Muscle of leg (tissue), 11 donors: Measurements from ENCODE around the gene GGCX. TPM values are rescaled to one million over a fixed set of nuclear protein-coding genes. Genes with fewer than 3 reads are reported as not detected.

Experiments used
- DNase-seq: peaks from one replicate; pipeline ENCODE4 v3.0.0; 2013
- H3K27ac ChIP-seq: one replicate; pipeline ENCODE4 v1.5.1; 2013; ENCODE audit warnings: mild to moderate bottlenecking, low read length, control low read depth
- H3K27me3 ChIP-seq: one replicate; pipeline ENCODE4 v1.6.1; 2013; ENCODE audit warnings: low read length; ENCODE audit not compliant: control insufficient read depth, insufficient read depth
- H3K36me3 ChIP-seq: one replicate; pipeline ENCODE4 v1.6.1; 2013; ENCODE audit warnings: low read length; ENCODE audit not compliant: control insufficient read depth, insufficient read depth
- H3K4me1 ChIP-seq: one replicate; pipeline ENCODE4 v1.6.1; 2013; ENCODE audit warnings: low read length; ENCODE audit not compliant: control insufficient read depth, insufficient read depth
- H3K4me3 ChIP-seq: one replicate; pipeline ENCODE4 v1.5.1; 2013; ENCODE audit warnings: low read length, control low read depth
- H3K9me3 ChIP-seq: replicated peaks from 2 replicates; pipeline ENCODE4 v1.6.1; 2013; ENCODE audit warnings: low read depth, low read length; ENCODE audit not compliant: control insufficient read depth
- WGBS: methylation state at CpG from one replicate; pipeline ENCODE4 v1.1.5; 2013; ENCODE audit warnings: missing lambda C conversion rate; ENCODE audit not compliant: insufficient coverage; 5-methylcytosine and 5-hydroxymethylcytosine counted together
- polyA plus RNA-seq, 8 donors: library from polyadenylated mRNA; unstranded; fragments of 120-200 nt; gene quantifications; one replicate each; pipeline versions ENCODE4 v1.2.1 to v1.2.3, GENCODE V29; 2013; ENCODE audit warnings: inconsistent platforms in 1 of 8, low replicate concordance in 1 of 8; ENCODE audit not compliant: insufficient read length in 8 of 8, insufficient read depth in 1 of 8
- total RNA-seq: library from RNA; stranded (reverse); fragments of 120-200 nt; gene quantifications from one replicate; pipeline ENCODE4 v1.2.4, GENCODE V29; 2013

GGCX gene
- total and polyA plus RNA-seq, 9 donors: 16.5 to 26.2 (median 21.4) TPM

DNA sequence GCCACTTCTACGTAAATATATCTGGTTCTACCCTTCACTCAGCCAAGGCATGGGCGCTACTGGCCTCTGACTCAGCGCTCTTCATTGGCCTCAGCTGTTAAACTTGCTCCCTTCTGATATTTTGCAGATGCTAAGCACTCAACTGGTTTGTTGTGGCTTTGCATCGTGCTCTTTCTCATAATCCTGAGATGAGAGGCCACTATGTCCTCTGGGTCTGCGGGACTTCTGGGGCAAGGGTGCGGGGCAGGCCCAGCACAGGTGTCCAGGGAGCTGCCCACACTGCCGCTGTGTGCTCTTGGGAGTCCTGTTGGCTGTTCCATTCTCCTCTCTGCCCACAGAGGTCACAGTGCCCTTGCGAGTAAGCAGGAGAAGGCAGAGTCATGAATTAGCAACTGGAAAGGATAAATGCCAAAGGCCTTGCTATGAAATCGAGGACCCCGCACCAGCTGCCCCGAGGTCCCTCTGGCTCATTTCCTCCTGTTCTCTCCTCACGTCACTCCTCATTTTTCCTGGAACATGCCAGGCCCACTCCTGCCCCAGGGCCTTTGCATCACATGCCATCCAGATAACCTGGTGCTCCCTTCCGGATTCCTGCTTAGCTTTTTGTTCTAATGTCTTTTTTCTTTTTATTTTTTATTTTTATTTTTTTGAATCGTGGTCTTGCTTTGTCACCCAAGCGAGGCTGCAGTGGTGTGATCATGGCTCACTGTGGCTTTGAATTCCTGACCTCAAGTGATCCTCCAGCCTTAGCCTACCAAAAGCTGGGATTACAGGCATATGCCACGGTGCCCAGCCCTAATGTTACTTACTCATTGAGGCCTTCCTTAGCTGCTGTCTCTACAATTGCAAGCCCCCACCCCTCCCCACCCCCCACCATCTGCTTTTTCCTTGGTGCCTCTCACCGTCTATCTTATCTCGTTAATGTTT, 57.2 kb downstream of the GGCX start:
- Histone ChIP-seq H3K4me1 (peaks cover 33% of the 10 kb centered on the region), H3K4me3 (no peak overlapping the region), H3K27me3 (no peaks in the 10 kb centered on the region), H3K36me3 (no peaks in the 10 kb centered on the region), H3K27ac (peak overlapping the region; percentile 75), H3K9me3 (no peaks in the 10 kb centered on the region)
- WGBS: 82% methylated on average over 13 of the region's 18 CpGs
- DNase-seq: peak; percentile 50

DNA sequence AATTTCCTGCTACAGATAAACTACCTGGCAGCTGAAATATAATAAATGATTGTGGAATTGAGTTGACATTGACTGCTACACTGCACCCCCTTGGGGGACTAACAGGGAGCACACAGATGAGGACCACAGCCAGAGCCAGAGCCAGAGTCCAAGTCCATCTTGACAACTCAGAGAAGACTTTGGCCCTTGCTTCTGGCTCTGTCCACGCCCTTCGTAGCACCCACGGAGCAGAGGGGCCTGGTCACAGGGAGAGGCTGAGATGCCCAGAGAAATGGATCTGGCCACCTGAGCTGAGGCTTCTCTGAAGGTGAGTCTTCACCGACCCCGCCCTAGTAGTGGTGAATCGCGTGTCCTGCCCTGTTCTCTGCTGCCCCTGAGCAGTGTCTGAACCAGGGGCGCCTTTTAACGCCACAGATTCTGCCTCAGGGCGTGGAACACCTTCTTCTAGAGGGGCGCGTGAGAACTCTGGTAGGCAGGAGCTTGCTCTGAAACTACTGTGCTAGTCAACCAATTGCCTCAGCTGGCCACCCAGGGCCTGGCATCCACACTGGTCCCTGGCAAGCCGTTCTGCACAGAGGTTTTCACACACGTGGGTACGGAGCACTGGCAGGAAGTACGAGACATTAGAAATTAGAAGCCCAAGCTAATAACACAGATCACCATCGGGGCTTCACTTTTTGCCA, 58.0 kb downstream of the GGCX start:
- Histone ChIP-seq H3K27me3 (no peaks in the 10 kb centered on the region), H3K4me3 (no peak overlapping the region), H3K9me3 (no peaks in the 10 kb centered on the region), H3K27ac (no peak overlapping the region), H3K36me3 (no peaks in the 10 kb centered on the region), H3K4me1 (peaks cover 33% of the 10 kb centered on the region)
- 84% methylated on average over 17 of the region's 17 CpGs for WGBS
- no peak for DNase-seq

DNA sequence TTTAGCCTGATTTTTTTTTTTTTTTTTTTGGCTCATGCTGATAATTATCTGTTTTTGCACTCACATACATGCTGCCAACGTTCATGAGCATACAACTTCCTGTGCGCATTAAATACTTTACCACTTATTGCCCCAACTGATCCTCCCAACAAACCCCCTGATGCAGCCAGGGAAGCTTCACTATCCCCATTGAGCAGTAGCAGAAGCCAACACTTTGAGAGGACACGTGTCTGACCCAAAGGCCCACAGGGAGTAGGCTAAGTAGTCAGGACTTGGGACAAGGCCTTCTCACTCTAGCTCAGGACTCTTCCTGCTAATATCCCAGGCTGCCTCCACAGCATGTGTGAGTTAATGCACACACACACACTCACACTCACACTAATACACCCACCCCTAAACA, 58.6 kb downstream of the GGCX start:
- 0% methylated on average over 1 of the region's 3 CpGs for WGBS
- Histone ChIP-seq H3K4me1 (peaks cover 33% of the 10 kb centered on the region), H3K9me3 (no peaks in the 10 kb centered on the region), H3K27me3 (no peaks in the 10 kb centered on the region), H3K4me3 (no peak overlapping the region), H3K27ac (no peak overlapping the region), H3K36me3 (no peaks in the 10 kb centered on the region)
- DNase-seq: no peak

DNA sequence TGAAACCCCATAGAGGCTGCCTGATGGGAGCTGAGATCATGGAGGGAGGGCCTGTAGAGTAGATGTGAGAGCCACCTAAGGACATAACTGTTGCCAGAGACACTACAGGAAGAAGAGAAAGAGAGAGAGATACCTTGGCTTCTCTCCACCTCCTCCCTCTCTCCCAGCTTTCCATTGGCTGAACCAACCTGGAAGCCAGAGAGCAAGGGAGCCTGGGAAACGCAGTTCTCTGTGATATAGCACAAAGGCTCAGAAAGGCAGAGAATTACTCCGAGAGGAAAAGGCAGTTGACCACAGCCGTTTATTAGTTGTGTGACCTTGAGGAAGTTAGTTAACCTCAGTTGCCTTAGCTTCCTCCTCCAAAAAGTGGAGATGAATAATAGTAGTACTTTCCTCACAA, 60.0 kb downstream of the GGCX start:
- Histone ChIP-seq H3K27me3 (no peaks in the 10 kb centered on the region), H3K4me3 (no peak overlapping the region), H3K36me3 (no peaks in the 10 kb centered on the region), H3K27ac (no peak overlapping the region), H3K4me1 (peaks cover 33% of the 10 kb centered on the region), H3K9me3 (no peaks in the 10 kb centered on the region)
- peak; percentile 46 for DNase-seq
- WGBS: 60% methylated on average over 2 of the region's 3 CpGs

DNA sequence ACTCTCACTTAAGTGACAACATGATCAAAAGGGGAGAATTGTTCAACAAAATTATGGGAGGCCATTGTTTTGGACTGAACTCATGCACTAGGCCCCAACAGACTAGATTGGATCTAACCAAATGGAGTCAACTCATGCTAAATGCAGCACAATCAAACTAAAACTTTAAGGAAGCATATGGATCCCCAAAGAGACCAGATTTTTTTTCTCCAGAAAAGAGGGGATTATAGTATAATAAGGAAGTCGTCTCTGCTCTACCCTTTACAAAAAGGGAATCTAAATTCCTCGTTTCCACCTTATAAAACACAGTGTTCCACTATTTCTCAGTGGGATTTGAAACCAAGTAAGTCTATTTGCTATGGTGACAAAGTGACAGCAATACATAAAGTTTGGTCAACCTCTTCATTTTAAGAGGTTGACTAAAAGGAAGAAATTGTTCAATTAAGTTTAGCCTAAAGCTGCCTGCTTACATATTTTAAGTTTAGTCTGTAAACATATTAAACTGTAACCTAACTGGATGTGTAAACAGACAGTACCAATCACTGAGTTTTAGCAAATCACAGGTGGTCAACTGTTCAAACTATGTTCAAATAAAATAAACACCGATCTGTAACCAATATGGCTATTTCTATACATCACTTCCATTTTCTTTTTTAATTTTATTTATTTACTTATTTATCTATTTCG, 63.2 kb downstream of the GGCX start:
- no peak for DNase-seq
- peaks cover 4% of the 10 kb centered on the region for H3K4me1 ChIP-seq
- no peaks in the 10 kb centered on the region for H3K9me3 ChIP-seq
- WGBS: no CpG with 5 or more reads among the region's 4 CpGs
- H3K36me3 ChIP-seq: no peaks in the 10 kb centered on the region
- H3K27ac ChIP-seq: no peak overlapping the region
- H3K27me3 ChIP-seq: no peaks in the 10 kb centered on the region
- no peak overlapping the region for H3K4me3 ChIP-seq

DNA sequence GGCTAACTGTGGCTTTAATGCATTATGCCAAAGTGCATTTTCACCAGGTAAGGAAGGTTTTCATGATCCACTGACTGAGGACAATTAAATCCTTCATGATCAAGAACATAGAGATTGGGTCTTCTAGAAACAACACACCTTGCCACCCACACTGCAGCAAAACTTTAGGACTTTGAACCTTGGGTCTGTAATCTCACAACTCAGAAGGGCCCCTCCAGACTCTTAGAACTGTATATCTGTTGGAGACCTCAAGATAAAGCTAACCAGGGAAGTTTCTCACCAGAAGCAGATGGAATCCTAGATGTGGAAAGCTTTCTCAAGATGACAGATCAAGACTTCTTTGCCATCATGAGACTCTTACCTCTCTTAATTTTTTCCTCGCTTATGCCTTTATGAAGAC, 64.9 kb downstream of the GGCX start:
- WGBS: no CpG with 5 or more reads among the region's 1 CpG
- H3K4me1 ChIP-seq: no peaks in the 10 kb centered on the region

More for the DNA sequence above, 64.9 kb downstream of the GGCX start:
- Histone ChIP-seq H3K27me3 (no peaks in the 10 kb centered on the region), H3K4me3 (no peak overlapping the region), H3K27ac (no peak overlapping the region), H3K36me3 (no peaks in the 10 kb centered on the region), H3K9me3 (no peaks in the 10 kb centered on the region)
- DNase-seq: no peak

Other genes starting within 250 kb of the GGCX start
- 38.3 TPM for gene TGOLN2, start 233.5 kb downstream of the GGCX start, total RNA-seq
- 10 to 100 TPM; 54.4 to 72.9 (median 65.6) TPM for gene TGOLN2, start 233.5 kb downstream of the GGCX start, polyA plus RNA-seq
- gene RETSAT, start 207.0 kb downstream of the GGCX start, total RNA-seq: 11.7 TPM
- 10 to 100 TPM in 7 of 8 donors, 1 to 10 TPM in 1; 7.9 to 19.2 (median 15.5) TPM for gene RETSAT, start 207.0 kb downstream of the GGCX start, polyA plus RNA-seq
- gene ELMOD3, start 206.7 kb downstream of the GGCX start, total RNA-seq: 14.3 TPM
- gene ELMOD3, start 206.7 kb downstream of the GGCX start, polyA plus RNA-seq: 10 to 100 TPM; 10.6 to 18.6 (median 16.1) TPM
- gene CAPG, start 151.1 kb downstream of the GGCX start, total RNA-seq: 44.6 TPM
- gene CAPG, start 151.1 kb downstream of the GGCX start, polyA plus RNA-seq: 10 to 100 TPM; 13.9 to 48.5 (median 26.2) TPM
- 0.13 TPM for gene SH2D6, start 142.8 kb downstream of the GGCX start, total RNA-seq
- 1 to 10 TPM in 1 of 8 donors, under 1 TPM in 7; 0.24 to 1.4 (median 0.66) TPM for gene SH2D6, start 142.8 kb downstream of the GGCX start, polyA plus RNA-seq
- gene MAT2A, start 22.3 kb downstream of the GGCX start, total RNA-seq: 71.5 TPM
- 100 to 1,000 TPM; 151 to 240 (median 191) TPM for gene MAT2A, start 22.3 kb downstream of the GGCX start, polyA plus RNA-seq
- 9.8 TPM for gene VAMP8, start 16.1 kb upstream of the GGCX start, total RNA-seq
- 10 to 100 TPM; 10.7 to 17.8 (median 12.4) TPM for gene VAMP8, start 16.1 kb upstream of the GGCX start, polyA plus RNA-seq
- gene VAMP5, start 22.9 kb upstream of the GGCX start, total RNA-seq: 18.0 TPM
- 10 to 100 TPM; 33.7 to 56.2 (median 41.6) TPM for gene VAMP5, start 22.9 kb upstream of the GGCX start, polyA plus RNA-seq
- gene RNF181, start 34.3 kb upstream of the GGCX start, total RNA-seq: 109 TPM
- 10 to 100 TPM; 53.9 to 75.0 (median 59.0) TPM for gene RNF181, start 34.3 kb upstream of the GGCX start, polyA plus RNA-seq
- gene TMEM150A, start 41.2 kb upstream of the GGCX start, total RNA-seq: 7.9 TPM
- 10 to 100 TPM in 3 of 8 donors, 1 to 10 TPM in 5; 7.7 to 11.7 (median 9.5) TPM for gene TMEM150A, start 41.2 kb upstream of the GGCX start, polyA plus RNA-seq
- 29.2 TPM for gene C2orf68, start 50.6 kb upstream of the GGCX start, total RNA-seq
- 10 to 100 TPM; 34.1 to 55.4 (median 44.9) TPM for gene C2orf68, start 50.6 kb upstream of the GGCX start, polyA plus RNA-seq
- 31.5 TPM for gene USP39, start 54.7 kb upstream of the GGCX start, total RNA-seq
- gene USP39, start 54.7 kb upstream of the GGCX start, polyA plus RNA-seq: 10 to 100 TPM; 34.0 to 46.7 (median 39.8) TPM
- gene SFTPB, start 106.7 kb upstream of the GGCX start, total RNA-seq: not detected
- gene SFTPB, start 106.7 kb upstream of the GGCX start, polyA plus RNA-seq: 10 to 100 TPM in 1 of 8 donors, under 1 TPM in 2, not detected in 5; 0.07 to 16.1 (median 0.11) TPM
- gene GNLY, start 132.9 kb upstream of the GGCX start, total RNA-seq: 0.31 TPM
- gene GNLY, start 132.9 kb upstream of the GGCX start, polyA plus RNA-seq: 1 to 10 TPM in 3 of 8 donors, under 1 TPM in 5; 0.36 to 3.0 (median 0.74) TPM
- gene ATOH8, start 192.5 kb upstream of the GGCX start, total RNA-seq: 15.7 TPM
- gene ATOH8, start 192.5 kb upstream of the GGCX start, polyA plus RNA-seq: 10 to 100 TPM; 10.4 to 24.1 (median 19.7) TPM